Measurements from ENCODE around the gene GNPTAB.

DNA sequence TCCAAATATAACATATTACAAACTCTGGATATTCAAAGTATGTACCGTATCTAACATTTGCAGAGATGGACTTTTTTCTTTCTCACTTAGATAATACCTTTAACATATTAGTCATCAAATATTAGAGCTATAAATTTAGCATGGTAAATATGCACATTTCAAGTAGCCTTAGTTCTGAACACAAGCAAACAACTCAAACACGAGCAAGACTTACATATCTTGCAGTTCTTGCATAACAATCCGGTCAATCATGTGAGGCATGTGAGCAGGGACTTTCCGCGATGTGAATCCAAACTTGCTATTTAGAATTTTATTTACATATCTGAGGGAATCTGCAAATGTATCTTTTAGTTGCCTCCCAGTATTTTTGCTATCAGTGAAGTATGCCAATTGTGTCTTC lies 69.4 kb downstream of the GNPTAB start:
- TF ChIP-seq, protein P1, sequence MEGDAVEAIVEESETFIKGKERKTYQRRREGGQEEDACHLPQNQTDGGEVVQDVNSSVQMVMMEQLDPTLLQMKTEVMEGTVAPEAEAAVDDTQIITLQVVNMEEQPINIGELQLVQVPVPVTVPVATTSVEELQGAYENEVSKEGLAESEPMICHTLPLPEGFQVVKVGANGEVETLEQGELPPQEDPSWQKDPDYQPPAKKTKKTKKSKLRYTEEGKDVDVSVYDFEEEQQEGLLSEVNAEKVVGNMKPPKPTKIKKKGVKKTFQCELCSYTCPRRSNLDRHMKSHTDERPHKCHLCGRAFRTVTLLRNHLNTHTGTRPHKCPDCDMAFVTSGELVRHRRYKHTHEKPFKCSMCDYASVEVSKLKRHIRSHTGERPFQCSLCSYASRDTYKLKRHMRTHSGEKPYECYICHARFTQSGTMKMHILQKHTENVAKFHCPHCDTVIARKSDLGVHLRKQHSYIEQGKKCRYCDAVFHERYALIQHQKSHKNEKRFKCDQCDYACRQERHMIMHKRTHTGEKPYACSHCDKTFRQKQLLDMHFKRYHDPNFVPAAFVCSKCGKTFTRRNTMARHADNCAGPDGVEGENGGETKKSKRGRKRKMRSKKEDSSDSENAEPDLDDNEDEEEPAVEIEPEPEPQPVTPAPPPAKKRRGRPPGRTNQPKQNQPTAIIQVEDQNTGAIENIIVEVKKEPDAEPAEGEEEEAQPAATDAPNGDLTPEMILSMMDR (IDR thresholded peaks at IDR 0.05): no peak
- TF ChIP-seq POLR2AphosphoS5 (IDR thresholded peaks at IDR 0.05; ENCODE audit: low read depth, low read length): no peak

Data from Panc1 (cell line).